Stimulated activated CD4-positive, alpha-beta T cell treated with anti-CD3 and anti-CD28 coated beads, Interleukin-1b, Interleukin-23, amount 100 ng/mL, for 4 hours (primary cell): Measurements from ENCODE around the gene GRM1.

ENCODE experiments used
- DNase-seq, 2 donors: peaks; one replicate each; pipeline ENCODE4 v3.0.0-alpha.2; 2020; ENCODE audit warnings: low read depth in 2 of 2

Gene GRM1

DNA sequence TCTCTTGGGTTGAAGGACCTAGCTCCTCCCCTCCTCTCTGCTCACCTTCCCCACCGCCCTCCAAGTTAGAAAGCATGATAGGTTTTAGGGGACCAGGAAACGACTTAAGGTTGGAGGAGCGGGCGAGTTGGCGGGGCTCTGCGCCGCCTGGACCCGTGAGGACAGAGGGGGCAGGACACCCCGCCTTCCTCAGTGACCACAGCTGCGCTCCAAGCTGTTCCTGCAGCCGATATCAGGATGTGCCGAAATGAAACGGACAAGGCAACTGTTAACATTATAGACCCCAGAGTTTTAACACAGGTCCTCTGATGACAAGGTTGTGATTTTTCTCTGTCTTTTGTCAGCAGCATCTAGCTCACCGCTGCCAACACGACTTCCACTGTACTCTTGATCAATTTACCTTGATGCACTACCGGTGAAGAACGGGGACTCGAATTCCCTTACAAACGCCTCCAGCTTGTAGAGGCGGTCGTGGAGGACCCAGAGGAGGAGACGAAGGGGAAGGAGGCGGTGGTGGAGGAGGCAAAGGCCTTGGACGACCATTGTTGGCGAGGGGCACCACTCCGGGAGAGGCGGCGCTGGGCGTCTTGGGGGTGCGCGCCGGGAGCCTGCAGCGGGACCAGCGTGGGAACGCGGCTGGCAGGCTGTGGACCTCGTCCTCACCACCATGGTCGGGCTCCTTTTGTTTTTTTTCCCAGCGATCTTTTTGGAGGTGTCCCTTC is at the start of gene GRM1:
Gene GRM1 (plus strand): TSS at position 212 of the 722 bp plus-strand sequence. CDS start 456 bp downstream, at position 668.
- no peak for DNase-seq

DNA sequence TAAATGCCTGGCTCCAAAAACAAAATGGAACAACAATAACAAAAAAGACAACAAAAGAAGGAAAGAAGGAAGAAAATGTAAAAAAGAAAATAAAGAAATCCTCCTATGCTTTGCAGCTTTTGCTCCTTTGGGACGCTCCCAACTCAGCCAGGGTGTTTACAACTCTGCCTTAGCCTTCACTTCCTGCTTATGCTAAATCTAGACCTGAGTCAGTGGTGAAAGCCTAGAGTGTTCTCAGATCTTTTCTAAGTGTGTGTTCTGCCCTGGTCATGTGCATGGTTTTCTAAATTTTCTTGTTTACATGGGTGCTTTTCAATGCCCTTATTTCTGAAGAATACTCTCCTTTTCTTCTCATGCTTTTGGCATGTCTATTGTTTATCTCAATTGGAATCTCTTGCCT is 19.5 kb upstream of the GRM1 start:
- no peak for DNase-seq

DNA sequence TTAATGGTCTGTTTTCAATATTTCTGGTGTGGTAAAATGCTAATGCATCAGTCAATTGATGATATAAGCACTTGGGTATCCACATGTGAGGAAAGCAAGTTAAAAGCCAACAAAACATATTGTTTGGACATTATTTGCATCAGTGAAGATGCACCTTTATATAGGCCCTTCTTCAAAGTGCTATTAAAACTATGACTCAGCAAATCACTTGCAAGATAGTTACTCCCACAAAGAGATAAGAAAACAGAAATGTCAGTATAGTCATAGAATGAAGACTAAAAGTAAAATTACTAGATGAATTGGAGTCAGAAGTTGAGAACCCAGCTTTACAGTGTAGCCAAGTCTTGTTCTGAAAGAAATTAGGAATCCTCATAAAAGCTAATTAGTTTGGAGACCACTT is 14.6 kb upstream of the GRM1 start:
- no peak for DNase-seq

DNA sequence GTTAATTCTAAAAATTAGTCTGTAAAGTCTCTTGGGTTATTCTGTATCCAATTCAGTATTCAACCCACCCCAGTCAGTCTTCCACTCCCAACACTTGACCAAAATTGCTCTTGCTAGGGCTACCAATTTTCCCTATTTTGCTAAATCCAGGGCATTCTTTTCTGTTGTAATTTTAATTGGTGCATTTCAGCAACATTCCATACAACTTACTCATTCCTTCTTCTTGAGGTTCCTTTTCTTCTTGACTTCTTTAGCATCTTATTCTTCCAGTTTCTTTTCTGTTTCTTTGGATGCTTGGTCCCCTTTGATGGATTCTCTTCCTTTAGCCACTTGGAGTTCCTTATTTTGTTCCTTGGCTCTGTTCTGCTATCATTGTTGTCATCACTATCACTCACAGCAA is 11.2 kb upstream of the GRM1 start:
- DNase-seq = no peak

DNA sequence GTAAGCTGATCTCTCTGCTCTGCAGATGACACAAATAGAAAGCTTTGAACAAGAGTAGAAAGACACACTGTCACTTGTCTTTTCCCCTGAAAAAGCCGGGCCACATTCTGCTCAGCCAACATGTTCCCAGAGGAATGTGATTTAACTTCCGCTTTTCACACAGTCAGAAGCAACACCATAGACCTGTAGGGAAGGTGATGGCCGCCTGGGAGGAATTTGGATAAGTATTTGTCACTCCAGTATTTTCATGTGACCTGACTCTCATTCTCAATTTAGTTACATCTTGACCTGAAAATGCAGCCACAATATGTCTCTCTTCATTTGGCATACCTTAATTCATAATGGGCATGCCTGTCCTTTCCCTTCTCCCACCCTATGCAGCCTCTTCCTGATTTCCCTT is 2.0 kb upstream of the GRM1 start:
- no peak for DNase-seq

DNA sequence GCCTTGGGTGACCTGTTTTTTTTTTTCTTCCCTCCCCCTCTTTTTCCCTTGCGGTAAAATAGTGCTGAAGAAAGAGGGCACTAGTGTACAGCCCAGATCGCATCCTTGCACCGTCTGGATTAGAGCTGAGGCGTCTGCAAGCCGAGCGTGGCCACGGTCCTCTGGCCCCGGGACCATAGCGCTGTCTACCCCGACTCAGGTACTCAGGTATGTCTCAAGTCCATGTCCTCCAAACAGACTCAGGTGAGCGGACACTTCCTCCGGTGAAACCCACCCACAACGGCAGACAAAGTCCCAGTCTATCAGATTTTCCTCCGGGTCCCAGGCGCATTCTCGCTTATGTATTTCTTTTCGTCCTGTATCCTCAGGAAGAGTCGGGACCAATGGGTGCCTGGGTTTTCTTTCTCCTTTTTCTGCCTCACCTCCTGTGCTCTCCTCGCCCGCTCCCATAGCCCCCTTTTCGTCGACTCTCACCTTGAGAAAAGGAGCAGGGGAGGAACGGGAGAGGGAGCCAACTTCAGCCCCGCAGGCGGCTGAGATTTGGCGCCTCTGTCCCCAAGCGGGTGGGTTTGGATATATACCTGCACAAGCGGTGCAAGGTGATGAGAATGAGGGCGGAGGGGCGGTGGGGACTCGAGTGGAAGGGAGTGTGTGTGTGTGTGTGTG is 1.1 kb upstream of the GRM1 start:
- DNase-seq = no peak

DNA sequence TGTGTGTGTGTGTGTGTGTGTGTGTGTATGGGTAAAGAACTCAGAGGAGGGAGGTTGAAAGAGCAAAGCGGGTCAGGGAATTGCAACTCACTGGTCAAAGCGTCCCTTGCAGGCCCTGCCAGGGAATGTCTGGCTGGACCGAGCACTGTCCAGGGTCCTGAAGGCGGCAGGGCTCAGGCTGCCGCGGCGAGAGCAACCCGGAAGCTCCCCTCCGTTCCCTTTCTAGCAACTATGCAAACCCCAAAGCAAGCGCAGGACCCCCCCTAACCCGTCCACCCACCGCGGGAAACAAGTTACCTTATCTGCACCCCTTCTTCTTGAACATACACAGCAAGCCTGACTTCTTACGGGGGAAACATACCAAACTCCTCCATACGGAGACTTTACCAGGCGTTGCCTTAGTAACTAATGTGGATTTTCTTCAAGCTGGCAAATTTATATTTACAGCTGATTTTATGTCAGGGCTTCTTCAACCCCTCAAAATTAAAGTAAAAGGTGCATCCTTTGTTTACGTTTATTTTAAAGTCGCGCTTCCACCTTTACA is 538 bp upstream of the GRM1 start:
- peak; percentile 1 to 14 for DNase-seq

DNA sequence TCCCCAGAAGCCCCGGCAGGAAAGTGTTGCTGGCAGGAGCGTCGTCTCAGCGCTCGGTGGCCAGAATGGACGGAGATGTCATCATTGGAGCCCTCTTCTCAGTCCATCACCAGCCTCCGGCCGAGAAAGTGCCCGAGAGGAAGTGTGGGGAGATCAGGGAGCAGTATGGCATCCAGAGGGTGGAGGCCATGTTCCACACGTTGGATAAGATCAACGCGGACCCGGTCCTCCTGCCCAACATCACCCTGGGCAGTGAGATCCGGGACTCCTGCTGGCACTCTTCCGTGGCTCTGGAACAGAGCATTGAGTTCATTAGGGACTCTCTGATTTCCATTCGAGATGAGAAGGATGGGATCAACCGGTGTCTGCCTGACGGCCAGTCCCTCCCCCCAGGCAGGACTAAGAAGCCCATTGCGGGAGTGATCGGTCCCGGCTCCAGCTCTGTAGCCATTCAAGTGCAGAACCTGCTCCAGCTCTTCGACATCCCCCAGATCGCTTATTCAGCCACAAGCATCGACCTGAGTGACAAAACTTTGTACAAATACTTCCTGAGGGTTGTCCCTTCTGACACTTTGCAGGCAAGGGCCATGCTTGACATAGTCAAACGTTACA is 817 bp downstream of the GRM1 start:
- no peak for DNase-seq

DNA sequence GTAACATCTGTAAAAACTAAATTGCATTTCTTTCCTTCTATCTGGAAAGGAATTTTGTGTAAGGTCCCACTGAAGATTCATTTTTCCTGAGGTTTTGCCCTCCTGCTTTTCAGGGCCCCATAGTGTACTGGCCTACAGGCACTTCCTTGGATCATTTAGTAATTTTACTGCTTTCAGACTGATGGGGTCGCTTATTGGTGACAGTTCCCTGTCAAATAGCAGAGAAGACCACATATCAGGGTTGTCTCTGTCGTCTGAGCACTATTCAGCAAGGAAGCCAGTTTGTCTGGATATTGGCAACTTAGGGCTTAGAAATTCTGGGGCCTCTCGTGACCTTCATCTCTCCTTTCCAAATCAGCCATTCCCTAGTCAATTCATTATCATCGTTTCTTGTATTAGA is 3.5 kb downstream of the GRM1 start:
- DNase-seq = no peak

DNA sequence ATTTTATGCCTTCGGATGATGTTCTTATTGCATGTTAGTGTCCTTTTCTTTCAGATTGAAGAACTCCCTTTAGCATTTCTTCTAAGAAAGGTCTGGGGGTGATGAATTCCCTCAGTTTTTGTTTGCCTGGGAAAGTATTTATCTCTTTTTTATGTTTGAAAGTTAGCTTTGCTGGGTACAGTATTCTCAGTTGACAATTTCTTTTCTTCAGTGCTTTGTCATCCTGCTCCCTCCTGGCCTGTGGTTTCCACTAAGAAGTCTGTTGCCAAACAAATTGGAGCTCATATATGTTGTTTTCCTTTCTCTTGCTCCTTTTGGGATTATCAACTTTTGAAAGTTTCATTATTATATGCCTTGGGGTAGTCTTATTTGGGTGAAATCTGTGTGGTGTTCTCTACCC is 11.5 kb downstream of the GRM1 start:
- DNase-seq = no peak

DNA sequence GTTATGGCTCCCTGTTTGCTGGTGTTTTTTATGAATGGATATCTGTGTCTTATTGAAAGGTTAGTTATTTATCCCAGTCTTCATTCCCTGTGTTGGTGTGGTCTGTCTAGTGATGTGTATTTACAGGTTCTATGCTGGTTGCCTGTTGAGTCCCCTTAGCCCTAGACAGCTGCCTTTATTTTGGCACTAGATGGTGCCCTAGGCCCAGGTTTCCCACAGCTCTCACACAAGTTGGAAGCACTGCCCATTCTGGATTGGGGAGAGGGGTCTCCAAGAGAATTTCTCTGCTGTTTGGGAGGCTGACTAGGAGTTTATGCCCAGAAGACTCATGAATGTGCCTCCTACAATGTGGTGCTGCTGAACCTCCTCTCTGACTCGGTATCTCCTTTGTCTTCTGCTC is 12.4 kb downstream of the GRM1 start:
- no peak for DNase-seq

DNA sequence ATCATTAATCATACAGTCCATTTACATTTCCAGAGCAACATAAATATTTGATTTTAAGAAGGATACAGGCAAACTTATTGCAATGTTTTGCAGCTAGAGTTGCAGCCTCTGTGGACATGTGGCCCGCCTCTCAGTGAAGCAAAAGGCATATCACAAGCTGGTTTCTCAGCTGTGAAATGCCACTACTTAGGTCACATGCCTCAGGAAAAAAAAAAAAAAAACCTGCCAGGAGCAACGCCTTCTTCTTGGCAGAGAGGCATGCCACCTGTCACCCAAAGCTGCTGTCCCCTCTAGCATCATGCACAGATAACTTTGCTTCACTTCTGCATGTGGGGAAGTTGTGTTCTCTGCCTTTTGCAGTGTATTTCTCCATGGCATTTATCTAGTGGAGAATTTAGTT is 18.5 kb downstream of the GRM1 start:
- DNase-seq = no peak

DNA sequence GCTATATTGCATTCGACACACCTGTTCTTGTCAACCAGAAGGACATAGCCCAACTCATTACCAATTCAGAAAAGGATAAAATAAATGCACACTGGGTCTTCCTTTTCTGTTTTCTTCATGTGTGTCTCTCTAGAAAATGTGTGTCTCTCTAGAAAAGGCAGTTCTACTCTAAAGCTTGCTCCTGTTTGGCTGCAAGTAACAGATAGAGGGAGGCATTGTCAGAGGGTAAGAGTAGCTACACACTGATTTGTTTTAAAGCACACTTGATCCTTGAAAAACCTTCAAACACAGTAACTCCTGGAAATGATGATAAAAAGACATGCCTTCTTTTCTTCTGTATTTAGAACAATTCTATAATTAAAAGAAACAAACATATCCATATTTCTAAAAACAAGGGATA is 21.3 kb downstream of the GRM1 start:
- DNase-seq = no peak

DNA sequence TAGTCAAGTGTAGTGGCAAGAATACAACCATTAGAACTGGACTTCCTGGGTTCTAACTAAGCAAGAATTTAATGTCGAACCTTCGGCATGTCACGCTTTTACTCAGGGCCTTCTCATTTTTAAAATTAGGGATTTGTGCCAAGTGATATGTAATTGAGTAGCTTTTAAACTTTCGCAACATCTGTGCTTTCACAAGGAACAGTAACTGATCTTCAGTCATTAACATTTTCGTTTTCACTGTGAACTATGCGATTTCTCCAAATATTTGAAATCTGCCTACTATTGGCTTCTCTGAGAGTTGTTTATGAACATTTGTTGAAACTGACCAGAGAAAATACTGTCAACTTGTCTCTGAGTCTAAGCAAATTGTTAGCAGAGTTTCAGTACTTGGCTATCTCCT is 27.6 kb downstream of the GRM1 start:
- no peak for DNase-seq

DNA sequence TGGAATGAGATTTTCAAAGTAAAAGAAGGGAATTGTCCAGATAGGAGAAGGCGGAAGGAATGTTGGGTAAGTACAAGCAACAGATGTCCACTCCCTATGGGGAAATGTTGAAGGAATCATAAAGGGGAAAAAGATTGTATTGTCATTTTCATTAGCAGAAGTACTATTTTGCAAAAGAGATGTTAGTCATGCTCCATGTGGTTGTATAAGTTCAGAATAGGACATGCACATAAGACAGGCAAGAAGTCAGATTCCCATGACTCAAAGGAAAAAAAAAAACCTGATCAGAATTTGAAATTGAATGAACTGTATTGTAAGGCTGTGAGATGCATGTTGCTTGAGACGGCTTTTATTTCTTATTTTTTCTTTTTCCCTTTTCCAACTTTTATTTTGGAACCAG is 36.8 kb downstream of the GRM1 start:
- no peak for DNase-seq

DNA sequence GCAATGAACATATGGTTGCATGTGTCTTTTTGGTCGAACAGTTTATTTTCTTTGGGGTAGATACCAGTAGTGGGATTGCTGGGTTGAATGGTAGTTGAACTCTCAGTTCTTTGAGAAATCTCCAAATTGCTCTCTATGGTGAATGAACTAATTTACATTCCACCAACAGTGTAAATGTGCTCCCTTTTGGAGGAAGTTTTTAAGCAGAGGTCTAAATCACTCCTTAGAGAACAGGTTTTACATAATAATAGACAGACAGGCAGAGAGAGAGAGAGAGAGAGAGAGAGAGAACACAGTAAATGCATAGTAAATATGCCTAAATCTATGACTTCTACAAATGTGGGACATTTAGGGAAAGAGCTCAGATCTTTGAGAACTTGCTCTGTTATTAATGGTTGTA is 37.6 kb downstream of the GRM1 start:
- DNase-seq = no peak

DNA sequence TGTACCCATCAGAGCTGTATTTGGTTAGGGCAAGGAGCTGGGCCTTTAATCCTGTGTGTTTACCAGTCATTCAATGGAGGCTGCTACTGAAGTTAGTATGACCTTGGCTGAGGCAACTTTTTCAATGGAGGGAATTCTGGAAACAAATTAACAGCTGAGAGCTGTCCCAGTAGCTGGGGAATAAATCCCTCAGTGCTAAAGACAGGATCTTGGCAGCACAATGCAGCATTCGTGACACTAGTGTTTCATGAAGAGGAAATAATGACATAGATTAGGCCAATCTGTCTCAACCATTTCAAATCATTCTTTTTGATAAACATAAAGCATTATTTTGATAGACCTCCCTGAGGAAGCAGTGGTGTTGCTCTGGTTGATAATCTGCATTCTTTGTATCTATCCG is 42.9 kb downstream of the GRM1 start:
- DNase-seq = no peak

DNA sequence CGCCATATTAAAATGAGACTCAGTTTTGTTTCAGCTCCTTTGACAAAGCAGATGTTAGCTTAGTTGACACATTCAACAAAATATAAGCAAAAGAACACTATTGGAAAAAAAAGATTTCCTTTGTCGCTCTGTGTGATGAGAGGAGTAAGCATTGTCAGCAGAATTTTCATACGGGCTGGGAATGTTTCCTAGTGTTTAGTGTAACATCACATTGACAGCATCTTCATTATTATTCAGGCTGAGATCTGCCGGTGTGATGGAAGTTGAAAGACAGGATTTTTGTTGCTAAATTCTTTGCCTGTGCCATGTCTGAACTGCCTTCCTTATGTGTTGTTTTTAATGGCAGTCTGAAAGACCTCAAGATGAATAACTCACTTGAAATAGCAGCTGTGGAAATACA is 49.1 kb downstream of the GRM1 start:
- DNase-seq = no peak

DNA sequence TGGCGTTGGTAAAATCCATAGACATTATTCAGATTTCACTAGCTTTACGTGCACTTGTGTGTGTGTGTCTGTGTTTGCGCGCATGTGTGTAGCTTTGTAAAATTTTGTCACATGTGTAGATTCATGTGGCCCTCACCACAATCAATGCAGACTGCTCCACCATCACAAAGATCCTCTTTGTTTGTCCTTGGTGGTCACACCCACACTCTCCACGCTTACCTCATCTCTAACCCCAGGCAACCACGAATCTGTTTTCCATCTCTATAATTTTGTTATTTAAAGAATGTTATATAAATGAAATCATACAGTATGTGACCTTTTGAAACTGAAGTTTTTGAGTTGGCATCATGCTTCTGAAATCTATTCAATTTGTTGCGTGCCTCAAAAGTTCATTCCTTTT is 58.5 kb downstream of the GRM1 start:
- DNase-seq = no peak

DNA sequence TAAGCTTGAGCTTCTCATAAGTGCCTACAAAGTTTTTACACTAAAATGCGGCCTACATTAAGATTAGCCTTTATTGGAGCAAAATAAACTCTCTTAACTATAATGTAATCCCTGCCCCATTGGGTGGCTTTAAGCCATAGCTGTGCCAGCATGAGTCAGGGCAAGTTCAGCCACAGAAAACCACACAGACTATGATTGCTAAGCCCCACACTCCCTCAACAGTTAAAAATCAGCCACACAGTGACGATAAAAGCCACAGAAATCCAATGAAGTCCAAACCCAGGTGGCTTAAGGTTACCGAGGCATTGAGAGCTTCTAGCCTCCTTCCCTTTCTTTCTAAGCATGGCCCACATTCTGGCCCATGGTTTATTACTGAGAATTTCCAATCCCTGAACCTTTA is 61.6 kb downstream of the GRM1 start:
- no peak for DNase-seq

DNA sequence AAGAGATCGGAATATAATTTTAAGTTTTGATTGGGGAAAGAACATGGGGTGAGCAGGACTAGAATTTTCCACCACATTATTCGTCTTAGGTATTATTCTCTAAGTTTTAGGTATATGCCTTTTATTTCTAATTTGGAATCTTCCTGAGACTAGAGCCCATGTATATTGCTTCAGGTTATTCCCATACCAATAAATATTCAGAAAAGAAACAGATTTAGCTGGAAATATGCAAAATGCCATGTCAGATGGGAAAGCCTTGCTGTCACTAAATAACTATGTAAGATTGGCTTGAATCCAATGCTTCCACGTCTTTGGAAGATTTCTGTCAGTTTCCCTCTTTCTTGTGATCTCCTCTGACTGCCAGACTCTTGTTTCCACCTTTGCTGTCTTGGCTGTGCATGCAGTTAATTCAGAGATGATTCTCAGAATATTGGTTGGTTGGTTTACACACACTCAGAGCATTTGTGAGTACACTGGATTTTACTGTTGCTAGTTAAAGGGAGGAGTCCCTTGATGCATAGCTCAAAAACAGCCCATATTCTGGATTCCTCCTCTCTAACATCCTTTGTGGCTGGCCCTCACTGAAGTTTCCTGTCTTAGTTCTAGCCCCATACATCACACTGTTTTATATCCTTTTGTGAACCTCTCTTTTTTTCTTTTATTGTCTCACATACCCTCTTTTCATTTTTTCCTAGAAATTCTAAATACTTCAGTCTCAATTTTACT is 64.3 kb downstream of the GRM1 start:
- no peak for DNase-seq

DNA sequence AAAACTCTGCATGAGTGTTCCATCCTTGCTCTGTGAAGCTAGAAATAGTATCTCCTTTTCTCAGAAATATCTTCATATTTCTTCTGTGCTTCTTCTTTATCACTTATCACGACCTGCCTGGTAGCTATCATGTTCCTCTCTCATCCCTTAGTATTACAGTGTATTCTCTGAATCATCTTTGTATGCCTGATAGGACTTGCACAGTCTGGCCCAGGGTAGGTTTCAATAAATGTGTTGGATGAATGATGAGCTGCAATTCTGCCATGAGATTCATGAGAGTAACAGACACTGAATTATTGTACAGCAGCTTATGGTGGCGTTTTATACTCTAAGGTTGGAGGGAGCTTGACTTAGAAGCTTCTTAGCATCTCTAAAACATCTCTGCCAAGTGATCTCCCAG is 66.6 kb downstream of the GRM1 start:
- DNase-seq = no peak
